MM.1S (cell line): Measurements from ENCODE around the gene SFXN1.

ENCODE experiments used
- DNase-seq: peaks from one replicate; pipeline ENCODE4 v3.0.0-alpha.2; 2015
- H2AFZ ChIP-seq: fragments of 300-600 bp; sonication (generic); 2 replicates; pipeline ENCODE4 v1.6.0; 2016; ENCODE audit warnings: antibody characterized with exemption, low read length
- H3F3A ChIP-seq: fragments of 300-600 bp; sonication (generic); 2 replicates; pipeline ENCODE4 v1.6.1; 2016; ENCODE audit warnings: mild to moderate bottlenecking, antibody characterized with exemption, low read length, moderate library complexity, mixed read lengths; ENCODE audit not compliant: insufficient read depth
- H3K27ac ChIP-seq: fragments of 300-600 bp; sonication (generic); 2 replicates; pipeline ENCODE4 v1.5.1; 2016; ENCODE audit warnings: mild to moderate bottlenecking, low read length
- H3K27me3 ChIP-seq: fragments of 300-600 bp; sonication (generic); replicated peaks from 2 replicates; pipeline ENCODE4 v1.6.0; 2016; ENCODE audit warnings: low read length; ENCODE audit not compliant: insufficient read depth
- H3K36me3 ChIP-seq: fragments of 300-600 bp; sonication (generic); replicated peaks from 2 replicates; pipeline ENCODE4 v1.6.1; 2016; ENCODE audit warnings: mild to moderate bottlenecking, low read length, mixed read lengths; ENCODE audit not compliant: insufficient read depth
- H3K4me1 ChIP-seq: fragments of 300-600 bp; sonication (generic); 2 replicates; pipeline ENCODE4 v1.6.1; 2016; ENCODE audit warnings: low read length, mixed read lengths
- H3K4me2 ChIP-seq: fragments of 300-600 bp; sonication (generic); 2 replicates; pipeline ENCODE4 v1.6.0; 2016; ENCODE audit warnings: low read depth, low read length
- H3K4me3 ChIP-seq: fragments of 300-600 bp; sonication (generic); 2 replicates; pipeline ENCODE4 v1.5.1; 2016; ENCODE audit warnings: low read length, mixed read lengths
- H3K79me2 ChIP-seq: fragments of 300-600 bp; sonication (generic); 2 replicates; pipeline ENCODE4 v1.6.1; 2016; ENCODE audit warnings: mixed run types, low read length, mixed read lengths
- H3K9ac ChIP-seq: fragments of 300-600 bp; sonication (generic); 2 replicates; pipeline ENCODE4 v1.6.1; 2016; ENCODE audit warnings: low read length, mixed read lengths
- H3K9me2 ChIP-seq: fragments of 300-600 bp; sonication (generic); replicated peaks from 2 replicates; pipeline ENCODE4 v1.6.1; 2016; ENCODE audit warnings: mild to moderate bottlenecking, low read length, mixed read lengths; ENCODE audit not compliant: insufficient read depth
- H3K9me3 ChIP-seq: fragments of 300-600 bp; sonication (generic); replicated peaks from 2 replicates; pipeline ENCODE4 v1.6.1; 2016; ENCODE audit warnings: mild to moderate bottlenecking, low read length, mixed read lengths; ENCODE audit not compliant: insufficient read depth
- H4K20me1 ChIP-seq: fragments of 300-600 bp; sonication (generic); 2 replicates; pipeline ENCODE4 v1.6.1; 2016; ENCODE audit warnings: mild to moderate bottlenecking, low read length, moderate library complexity, mixed read lengths; ENCODE audit not compliant: insufficient read depth
- CTCF ChIP-seq: fragments of 300-600 bp; sonication (generic); IDR thresholded peaks from 2 replicates; pipeline ENCODE4 v1.5.1; 2016; ENCODE audit warnings: antibody characterized with exemption, low read length, mixed read lengths
- EZH2 ChIP-seq: fragments of 300-600 bp; sonication (generic); optimal IDR thresholded peaks from 2 replicates; pipeline ENCODE3; 2017; ENCODE audit warnings: low read depth, mild to moderate bottlenecking, antibody characterized with exemption, low read length, mixed read lengths
- EZH2phosphoT487 ChIP-seq: fragments of 300-600 bp; sonication (generic); IDR thresholded peaks from 2 replicates; pipeline ENCODE4 v1.6.1; 2018; ENCODE audit warnings: antibody characterized with exemption, low read length

Gene SFXN1

GRCh38 chr5:175519006-175519405, 40.6 kb downstream of the SFXN1 start:
- H2AFZ ChIP-seq: no peak overlapping the region
- H3K9me3 ChIP-seq: no peaks in the 10 kb centered on the region
- H3K9me2 ChIP-seq: no peaks in the 10 kb centered on the region
- no peaks in the 10 kb centered on the region for H4K20me1 ChIP-seq
- H3K4me2 ChIP-seq: no peak overlapping the region
- no peak overlapping the region for H3K27ac ChIP-seq
- H3K4me1 ChIP-seq: no peaks in the 10 kb centered on the region
- no peaks in the 10 kb centered on the region for H3K79me2 ChIP-seq
- no peak overlapping the region for H3K4me3 ChIP-seq
- no peak for DNase-seq
- H3K27me3 ChIP-seq: no peaks in the 10 kb centered on the region
- H3K9ac ChIP-seq: no peak overlapping the region
- peaks cover 14% of the 10 kb centered on the region; the same call in 1 of the 2 replicates for H3K36me3 ChIP-seq
- H3F3A ChIP-seq: no peaks in the 10 kb centered on the region
- TF ChIP-seq EZH2phosphoT487: no peak
- no peak for TF ChIP-seq EZH2
- no peak for TF ChIP-seq CTCF

DNA sequence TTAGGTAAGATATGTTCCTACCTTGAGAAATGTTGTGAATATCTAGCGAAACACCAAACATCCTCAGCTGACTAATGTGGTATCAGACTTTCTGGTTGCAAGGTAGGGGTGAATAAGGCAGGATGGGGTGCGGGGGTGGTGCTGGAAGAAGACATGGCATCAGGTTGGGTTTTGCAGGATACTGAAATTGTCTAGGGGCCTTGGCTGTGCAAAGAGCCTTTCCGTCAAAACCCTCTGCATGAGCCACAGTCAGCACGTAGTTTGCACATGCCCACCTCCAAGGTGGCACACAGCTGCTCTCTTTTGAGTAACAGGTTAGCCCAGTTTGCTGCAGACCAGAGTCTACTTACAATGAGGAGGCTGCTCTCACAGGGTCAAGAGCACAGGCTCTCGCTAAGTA, 42.0 kb downstream of the SFXN1 start:
- Histone ChIP-seq H4K20me1 (no peaks in the 10 kb centered on the region), H3K9ac (no peak overlapping the region), H3K79me2 (no peaks in the 10 kb centered on the region), H3K4me2 (no peak overlapping the region), H3K36me3 (peaks cover 14% of the 10 kb centered on the region; the same call in 1 of the 2 replicates), H3K4me1 (no peaks in the 10 kb centered on the region), H3K9me2 (no peaks in the 10 kb centered on the region), H3K27ac (no peak overlapping the region), H3K27me3 (no peaks in the 10 kb centered on the region), H3K4me3 (no peak overlapping the region), H3K9me3 (no peaks in the 10 kb centered on the region), H2AFZ (no peak overlapping the region), H3F3A (no peaks in the 10 kb centered on the region)
- no peak for DNase-seq
- no peak for TF ChIP-seq EZH2
- TF ChIP-seq CTCF: no peak
- TF ChIP-seq EZH2phosphoT487: no peak

- Histone ChIP-seq H3K36me3 (peaks cover 14% of the 10 kb centered on the region; the same call in 1 of the 2 replicates), H2AFZ (no peak overlapping the region), H3K4me2 (no peak overlapping the region), H3K79me2 (no peaks in the 10 kb centered on the region), H3F3A (no peaks in the 10 kb centered on the region), H4K20me1 (no peaks in the 10 kb centered on the region), H3K4me1 (no peaks in the 10 kb centered on the region), H3K9me2 (no peaks in the 10 kb centered on the region), H3K27ac (no peak overlapping the region), H3K4me3 (no peak overlapping the region), H3K9ac (no peak overlapping the region), H3K9me3 (no peaks in the 10 kb centered on the region), H3K27me3 (no peaks in the 10 kb centered on the region)
- TF ChIP-seq EZH2 (no peak), EZH2phosphoT487 (no peak), CTCF (no peak)
- no peak for DNase-seq
Measured at GRCh38 chr5:175520873-175521272, 42.5 kb downstream of the SFXN1 start.
